ENCODE results near the gene SLC35F1.

- TF ChIP-seq CTCF (IDR thresholded peaks at IDR 0.05) (no peak), POLR2A (IDR thresholded peaks at IDR 0.05) (no peak), EP300 (IDR thresholded peaks at IDR 0.05) (no peak)
These were observed 25.6 kb downstream of the SLC35F1 start for GRCh38 chr6:117932676-117933075.
